Measurements from ENCODE around the gene GPR63. TPM values are rescaled to one million over a fixed set of nuclear protein-coding genes. Genes with fewer than 3 reads are reported as not detected.

Gene GPR63
- total RNA-seq, 1 experiment from 2014 or later, result 0.95 TPM

DNA sequence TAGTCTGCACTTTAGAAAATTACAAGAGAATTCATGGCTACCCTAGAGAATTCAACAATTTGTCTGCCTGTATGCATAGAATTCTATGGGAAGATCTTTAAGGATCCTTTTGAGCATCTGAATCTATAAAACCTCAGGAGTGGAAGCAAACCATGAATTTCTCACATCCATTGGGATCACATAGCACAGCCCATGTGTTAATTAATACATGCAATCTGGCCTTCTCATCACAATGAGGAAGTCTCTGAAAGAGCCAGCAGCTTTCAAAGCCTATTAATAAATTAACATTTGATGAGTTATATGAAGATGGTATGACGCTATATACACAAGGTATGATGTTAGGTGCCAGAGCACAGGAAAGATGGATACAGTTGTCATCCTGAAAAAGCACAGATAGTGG is 35.7 kb upstream of the GPR63 start:
- TF ChIP-seq, protein P1, sequence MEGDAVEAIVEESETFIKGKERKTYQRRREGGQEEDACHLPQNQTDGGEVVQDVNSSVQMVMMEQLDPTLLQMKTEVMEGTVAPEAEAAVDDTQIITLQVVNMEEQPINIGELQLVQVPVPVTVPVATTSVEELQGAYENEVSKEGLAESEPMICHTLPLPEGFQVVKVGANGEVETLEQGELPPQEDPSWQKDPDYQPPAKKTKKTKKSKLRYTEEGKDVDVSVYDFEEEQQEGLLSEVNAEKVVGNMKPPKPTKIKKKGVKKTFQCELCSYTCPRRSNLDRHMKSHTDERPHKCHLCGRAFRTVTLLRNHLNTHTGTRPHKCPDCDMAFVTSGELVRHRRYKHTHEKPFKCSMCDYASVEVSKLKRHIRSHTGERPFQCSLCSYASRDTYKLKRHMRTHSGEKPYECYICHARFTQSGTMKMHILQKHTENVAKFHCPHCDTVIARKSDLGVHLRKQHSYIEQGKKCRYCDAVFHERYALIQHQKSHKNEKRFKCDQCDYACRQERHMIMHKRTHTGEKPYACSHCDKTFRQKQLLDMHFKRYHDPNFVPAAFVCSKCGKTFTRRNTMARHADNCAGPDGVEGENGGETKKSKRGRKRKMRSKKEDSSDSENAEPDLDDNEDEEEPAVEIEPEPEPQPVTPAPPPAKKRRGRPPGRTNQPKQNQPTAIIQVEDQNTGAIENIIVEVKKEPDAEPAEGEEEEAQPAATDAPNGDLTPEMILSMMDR (IDR thresholded peaks at IDR 0.05), result no peak
- TF ChIP-seq SIN3A (IDR thresholded peaks at IDR 0.05; ENCODE audit: borderline replicate concordance, insufficient read depth, low read depth, low read length) (no peak), TCF7L2 (IDR thresholded peaks at IDR 0.05; ENCODE audit: low read depth, low read length) (no peak), POLR2AphosphoS5 (IDR thresholded peaks at IDR 0.05; ENCODE audit: low read depth, low read length) (no peak)
- TF ChIP-seq, protein P2, sequence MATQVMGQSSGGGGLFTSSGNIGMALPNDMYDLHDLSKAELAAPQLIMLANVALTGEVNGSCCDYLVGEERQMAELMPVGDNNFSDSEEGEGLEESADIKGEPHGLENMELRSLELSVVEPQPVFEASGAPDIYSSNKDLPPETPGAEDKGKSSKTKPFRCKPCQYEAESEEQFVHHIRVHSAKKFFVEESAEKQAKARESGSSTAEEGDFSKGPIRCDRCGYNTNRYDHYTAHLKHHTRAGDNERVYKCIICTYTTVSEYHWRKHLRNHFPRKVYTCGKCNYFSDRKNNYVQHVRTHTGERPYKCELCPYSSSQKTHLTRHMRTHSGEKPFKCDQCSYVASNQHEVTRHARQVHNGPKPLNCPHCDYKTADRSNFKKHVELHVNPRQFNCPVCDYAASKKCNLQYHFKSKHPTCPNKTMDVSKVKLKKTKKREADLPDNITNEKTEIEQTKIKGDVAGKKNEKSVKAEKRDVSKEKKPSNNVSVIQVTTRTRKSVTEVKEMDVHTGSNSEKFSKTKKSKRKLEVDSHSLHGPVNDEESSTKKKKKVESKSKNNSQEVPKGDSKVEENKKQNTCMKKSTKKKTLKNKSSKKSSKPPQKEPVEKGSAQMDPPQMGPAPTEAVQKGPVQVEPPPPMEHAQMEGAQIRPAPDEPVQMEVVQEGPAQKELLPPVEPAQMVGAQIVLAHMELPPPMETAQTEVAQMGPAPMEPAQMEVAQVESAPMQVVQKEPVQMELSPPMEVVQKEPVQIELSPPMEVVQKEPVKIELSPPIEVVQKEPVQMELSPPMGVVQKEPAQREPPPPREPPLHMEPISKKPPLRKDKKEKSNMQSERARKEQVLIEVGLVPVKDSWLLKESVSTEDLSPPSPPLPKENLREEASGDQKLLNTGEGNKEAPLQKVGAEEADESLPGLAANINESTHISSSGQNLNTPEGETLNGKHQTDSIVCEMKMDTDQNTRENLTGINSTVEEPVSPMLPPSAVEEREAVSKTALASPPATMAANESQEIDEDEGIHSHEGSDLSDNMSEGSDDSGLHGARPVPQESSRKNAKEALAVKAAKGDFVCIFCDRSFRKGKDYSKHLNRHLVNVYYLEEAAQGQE (IDR thresholded peaks at IDR 0.05; ENCODE audit: insufficient read depth in 1 of 2, low read depth in 2 of 2, low read length in 1 of 2), result no peak
- ChIA-PET POLR2A (no interaction called here), CTCF (no interaction called here)
- DNase-seq (ENCODE audit: low read depth, low spot score) (no peak), ATAC-seq (no peak)
- in situ Hi-C loops (cut with HindIII; ENCODE audit: low pct_unique_long_range_greater_than_20kb, low sequenced_read_pairs), result no loop called here
- intact Hi-C loops (cut with micrococcal nuclease; ENCODE audit: unreplicated experiment), result no loop called here
- no TSS peak for BruUV-seq (replicated peaks)
- H3K36me3 ChIP-seq (ENCODE audit: control insufficient read depth, insufficient read depth, low read length), result no peaks in the 10 kb centered on the region
- H3K9me3 ChIP-seq (ENCODE audit: control insufficient read depth, insufficient read depth, low read depth, low read length), result no peaks in the 10 kb centered on the region
- no peak overlapping the region for H3K4me3 ChIP-seq (ENCODE audit: low read depth in 2 of 2, low read length in 2 of 2)
- H3K27ac ChIP-seq (ENCODE audit: low read length), result no peak overlapping the region
- H3K4me1 ChIP-seq (ENCODE audit: control insufficient read depth, insufficient read depth, low read length), result no peaks in the 10 kb centered on the region
- H3K27me3 ChIP-seq (ENCODE audit: control insufficient read depth, insufficient read depth, low read length), result no peaks in the 10 kb centered on the region

DNA sequence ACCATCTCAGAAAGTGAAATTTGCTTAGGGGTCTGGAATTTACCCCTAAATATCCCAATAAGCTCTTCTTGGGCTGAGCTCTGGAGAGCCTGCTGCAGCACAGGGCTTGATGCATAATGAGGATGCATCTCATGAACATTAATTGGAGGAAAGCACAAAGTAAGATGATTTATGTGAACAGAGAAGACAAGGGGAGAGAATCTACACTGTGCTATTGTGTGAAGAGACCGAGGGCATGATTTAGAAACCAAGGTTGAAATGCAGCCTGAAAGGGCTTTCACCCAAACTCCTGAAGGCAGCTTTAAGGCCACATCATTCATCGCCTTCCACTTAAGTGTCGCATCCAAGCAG is 27.8 kb upstream of the GPR63 start:
- DNase-seq (ENCODE audit: low read depth, low spot score), result no peak
- intact Hi-C loops (cut with micrococcal nuclease; ENCODE audit: unreplicated experiment) (no loop called here), in situ Hi-C loops (cut with HindIII; ENCODE audit: low pct_unique_long_range_greater_than_20kb, low sequenced_read_pairs) (no loop called here)
- H3K27me3 ChIP-seq (ENCODE audit: control insufficient read depth, insufficient read depth, low read length), result 0 out of 2 replicates have a peak, but pooled peaks cover 4% of the 10 kb centered on the region
- no peak for ATAC-seq
- ChIA-PET POLR2A (no interaction called here), CTCF (no interaction called here)
- H3K27ac ChIP-seq (ENCODE audit: low read length), result no peak overlapping the region
- no TSS peak for BruUV-seq (replicated peaks)
- H3K4me3 ChIP-seq (ENCODE audit: low read depth in 2 of 2, low read length in 2 of 2), result no peak overlapping the region
- no peaks in the 10 kb centered on the region for H3K36me3 ChIP-seq (ENCODE audit: control insufficient read depth, insufficient read depth, low read length)
- TF ChIP-seq, protein P2 (IDR thresholded peaks at IDR 0.05; ENCODE audit: insufficient read depth in 1 of 2, low read depth in 2 of 2, low read length in 1 of 2), result no peak
- TF ChIP-seq TCF7L2 (IDR thresholded peaks at IDR 0.05; ENCODE audit: low read depth, low read length) (no peak), SIN3A (IDR thresholded peaks at IDR 0.05; ENCODE audit: borderline replicate concordance, insufficient read depth, low read depth, low read length) (no peak), POLR2AphosphoS5 (IDR thresholded peaks at IDR 0.05; ENCODE audit: low read depth, low read length) (no peak)
- TF ChIP-seq, protein P1 (IDR thresholded peaks at IDR 0.05), result no peak
- H3K4me1 ChIP-seq (ENCODE audit: control insufficient read depth, insufficient read depth, low read length), result no peaks in the 10 kb centered on the region
- no peaks in the 10 kb centered on the region for H3K9me3 ChIP-seq (ENCODE audit: control insufficient read depth, insufficient read depth, low read depth, low read length)
